Non-pigmented ciliary epithelial cell (primary cell): ENCODE results near the gene OASL.
"Not testable (repeated sequence)": the region's sequence is repeated elsewhere in the genome, so short reads cannot be mapped to it uniquely, and the experiment has no call there.

ENCODE experiments used
- DNase-seq: peaks from one replicate; pipeline ENCODE4 v3.0.0-alpha.2; 2010; ENCODE audit warnings: low read depth

Gene OASL, protein sequence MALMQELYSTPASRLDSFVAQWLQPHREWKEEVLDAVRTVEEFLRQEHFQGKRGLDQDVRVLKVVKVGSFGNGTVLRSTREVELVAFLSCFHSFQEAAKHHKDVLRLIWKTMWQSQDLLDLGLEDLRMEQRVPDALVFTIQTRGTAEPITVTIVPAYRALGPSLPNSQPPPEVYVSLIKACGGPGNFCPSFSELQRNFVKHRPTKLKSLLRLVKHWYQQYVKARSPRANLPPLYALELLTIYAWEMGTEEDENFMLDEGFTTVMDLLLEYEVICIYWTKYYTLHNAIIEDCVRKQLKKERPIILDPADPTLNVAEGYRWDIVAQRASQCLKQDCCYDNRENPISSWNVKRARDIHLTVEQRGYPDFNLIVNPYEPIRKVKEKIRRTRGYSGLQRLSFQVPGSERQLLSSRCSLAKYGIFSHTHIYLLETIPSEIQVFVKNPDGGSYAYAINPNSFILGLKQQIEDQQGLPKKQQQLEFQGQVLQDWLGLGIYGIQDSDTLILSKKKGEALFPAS

DNA sequence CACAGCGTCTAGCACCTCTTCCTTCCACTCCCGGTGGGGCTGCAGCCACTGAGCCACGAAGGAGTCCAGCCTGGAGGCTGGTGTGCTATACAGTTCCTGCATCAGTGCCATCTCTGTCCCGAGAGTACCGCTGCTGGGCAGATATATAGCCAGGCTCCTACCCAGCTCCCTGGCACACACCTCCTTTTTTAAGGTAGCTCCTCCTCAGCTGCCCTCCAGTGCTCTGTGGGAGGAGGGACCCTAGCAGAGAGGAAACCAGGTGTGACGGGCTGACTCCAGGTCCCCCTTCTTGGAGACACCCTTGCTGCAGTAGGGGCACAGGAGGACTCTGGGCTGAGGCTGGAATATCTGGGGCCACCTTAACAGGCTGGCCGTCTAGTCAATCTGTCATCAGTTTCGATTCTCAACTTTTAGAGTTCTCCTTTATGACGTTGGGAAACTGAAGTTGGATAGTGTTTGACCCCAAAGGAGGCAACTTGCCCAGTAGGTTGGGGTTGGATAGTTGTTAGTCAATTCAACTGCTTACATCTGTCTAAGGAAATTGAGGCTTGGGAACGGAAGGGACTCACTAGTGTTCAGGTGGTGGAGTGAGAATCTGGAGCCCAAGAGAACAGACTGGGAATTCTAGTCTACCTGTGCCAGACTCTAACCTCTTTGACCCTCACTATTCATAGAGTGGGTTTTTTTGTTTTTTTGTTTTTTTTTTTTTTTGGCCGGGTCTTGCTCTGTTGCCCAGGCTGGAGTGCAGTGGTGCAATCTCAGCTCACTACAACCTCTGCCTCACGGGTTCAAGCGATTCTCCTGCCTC, at the start of gene OASL:
TSS of gene OASL (minus strand) at position 386 of the 808 bp plus-strand sequence. CDS start at position 111, 275 bp downstream.
- DNase-seq = no peak

- DNase-seq = no peak
Observed at GRCh38 chr12:121088195-121088585, 49.1 kb upstream of the OASL start.

DNA sequence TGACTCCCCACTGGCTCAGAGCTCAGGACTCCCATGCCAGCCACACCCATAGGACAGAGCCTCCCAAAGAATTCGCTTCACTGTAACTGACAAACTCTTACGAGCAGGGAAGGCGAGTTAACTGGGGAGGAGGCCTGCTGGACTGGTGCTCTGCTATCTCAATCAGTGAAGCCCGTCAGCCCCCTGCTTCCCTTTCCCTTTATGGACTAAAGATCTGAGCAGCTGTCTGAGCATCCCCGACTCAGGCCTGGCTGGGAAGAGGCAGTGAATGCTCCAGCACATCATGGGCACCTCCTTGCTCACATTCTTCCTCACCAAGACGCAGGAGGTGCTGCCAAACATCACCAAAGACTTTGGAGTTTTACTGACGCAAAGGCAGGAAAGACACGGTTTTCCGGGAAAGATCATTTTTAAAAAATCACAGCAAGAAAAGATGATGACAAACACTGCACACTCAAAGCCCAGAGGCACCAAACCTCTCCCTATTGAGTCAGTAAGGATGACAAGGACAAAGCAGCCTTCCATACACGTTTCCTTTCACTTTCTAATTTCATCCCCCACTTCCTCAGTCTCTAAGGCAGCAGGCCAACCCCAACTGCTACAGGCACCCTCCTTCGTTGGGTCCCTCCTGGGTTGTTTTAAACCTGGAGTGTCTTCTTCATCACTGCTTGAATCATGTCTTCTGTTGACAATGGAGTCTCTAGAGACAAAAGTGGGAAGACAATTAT, 48.6 kb upstream of the OASL start:
- DNase-seq = no peak

GRCh38 chr12:121086781-121087295, 47.8 kb upstream of the OASL start:
- no peak for DNase-seq

GRCh38 chr12:121085506-121086353, 46.7 kb upstream of the OASL start:
- DNase-seq = no peak

DNA sequence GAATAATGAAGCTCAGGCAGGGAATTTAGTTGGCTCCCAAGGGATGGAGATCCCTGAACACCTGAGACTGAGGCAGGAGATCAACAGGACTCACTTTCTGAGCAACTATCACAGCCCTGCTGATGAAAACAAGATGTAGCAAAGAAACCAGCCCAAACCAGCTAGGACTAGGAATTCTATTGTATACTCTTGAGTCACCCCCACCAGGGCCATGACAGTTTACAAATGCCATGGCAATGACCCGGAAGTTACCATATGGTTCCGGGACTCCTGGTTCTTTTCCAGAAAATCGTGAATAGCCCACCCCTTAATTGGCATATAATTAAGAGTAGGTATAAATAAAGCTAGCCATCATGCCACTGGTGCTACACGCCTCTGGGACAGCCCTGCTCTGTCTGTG, 46.0 kb upstream of the OASL start:
- no peak for DNase-seq

DNA sequence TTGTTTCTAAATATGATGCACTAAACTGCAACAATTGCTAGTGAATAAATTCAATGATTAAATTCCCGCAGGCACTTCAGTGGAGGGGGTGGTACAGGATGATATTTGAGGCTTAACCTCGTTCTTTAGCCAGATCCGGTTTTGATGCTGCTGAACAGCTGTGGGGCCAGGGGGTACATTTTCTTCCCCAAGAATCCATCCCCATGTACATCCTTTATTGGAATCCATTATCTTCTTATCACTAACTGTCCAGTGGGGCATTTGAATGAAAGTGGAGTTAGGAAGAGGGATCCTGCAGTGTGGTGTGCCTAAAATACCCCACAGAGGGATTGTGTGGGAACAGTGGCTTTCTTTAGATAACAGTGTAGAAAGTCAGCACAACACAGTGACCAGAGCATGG, 45.2 kb upstream of the OASL start:
- no peak for DNase-seq

DNA sequence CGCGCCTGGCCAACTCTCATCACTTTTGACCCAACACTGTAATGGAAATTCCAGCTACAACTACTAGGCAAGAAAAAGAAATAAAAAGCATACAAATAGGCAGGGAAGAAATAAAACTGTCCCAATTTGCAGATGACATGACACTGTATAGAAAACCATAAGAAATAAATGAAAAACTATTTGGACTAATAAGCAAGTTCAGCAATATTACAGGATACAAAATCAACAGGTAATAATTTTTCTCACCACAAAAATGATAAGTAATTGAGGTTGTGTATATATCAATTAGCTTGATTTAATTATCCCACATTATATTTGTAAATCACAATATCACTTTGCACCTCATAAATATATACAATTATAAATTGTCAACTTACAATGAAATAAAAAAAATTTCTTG, 41.9 kb upstream of the OASL start:
- no peak for DNase-seq

DNA sequence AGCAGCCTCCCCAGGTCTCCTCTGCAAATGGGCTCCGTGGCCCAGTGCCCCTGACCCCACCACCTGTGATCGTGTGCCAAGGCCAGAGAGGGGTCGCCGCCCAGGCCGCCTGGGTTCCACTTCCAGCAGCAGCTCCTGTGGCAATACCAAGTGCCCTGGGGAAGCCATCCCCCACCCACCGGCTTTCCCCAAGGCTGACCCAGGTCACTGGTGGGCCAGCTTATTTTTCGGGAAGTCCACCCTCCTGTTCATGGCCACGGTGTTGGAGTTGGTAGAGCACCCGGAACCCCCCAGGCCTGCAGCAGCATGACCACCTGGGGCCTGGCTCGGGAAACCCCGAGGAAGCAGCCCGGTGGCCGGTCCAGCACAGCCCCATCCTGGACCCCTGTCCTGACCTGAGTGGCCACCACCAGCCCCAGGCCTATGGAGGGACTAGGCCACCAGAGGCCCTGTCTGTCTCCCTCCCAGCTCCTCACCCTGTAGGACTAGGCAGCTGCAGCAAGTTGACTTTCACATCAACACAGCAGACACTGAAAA, 40.8 kb upstream of the OASL start:
- no peak for DNase-seq

GRCh38 chr12:121077440-121077839, 38.4 kb upstream of the OASL start:
- not testable (repeated sequence) for DNase-seq

DNA sequence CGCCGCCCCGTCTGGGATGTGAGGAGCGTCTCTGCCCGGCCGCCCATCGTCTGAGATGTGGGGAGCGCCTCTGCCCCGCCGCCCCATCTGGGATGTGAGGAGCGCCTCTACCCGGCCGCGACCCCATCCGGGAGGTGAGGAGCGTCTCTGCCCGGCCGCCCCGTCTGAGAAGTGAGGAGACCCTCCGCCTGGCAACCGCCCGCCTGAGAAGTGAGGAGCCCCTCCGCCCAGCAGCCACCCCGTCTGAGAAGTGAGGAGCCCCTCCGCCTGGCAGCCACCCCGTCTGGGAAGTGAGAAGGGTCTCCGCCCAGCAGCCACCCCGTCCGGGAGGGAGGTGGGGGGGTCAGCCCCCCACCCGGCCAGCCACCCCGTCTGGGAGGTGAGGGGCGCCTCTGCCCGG, 36.9 kb upstream of the OASL start:
- DNase-seq = not testable (repeated sequence)

DNA sequence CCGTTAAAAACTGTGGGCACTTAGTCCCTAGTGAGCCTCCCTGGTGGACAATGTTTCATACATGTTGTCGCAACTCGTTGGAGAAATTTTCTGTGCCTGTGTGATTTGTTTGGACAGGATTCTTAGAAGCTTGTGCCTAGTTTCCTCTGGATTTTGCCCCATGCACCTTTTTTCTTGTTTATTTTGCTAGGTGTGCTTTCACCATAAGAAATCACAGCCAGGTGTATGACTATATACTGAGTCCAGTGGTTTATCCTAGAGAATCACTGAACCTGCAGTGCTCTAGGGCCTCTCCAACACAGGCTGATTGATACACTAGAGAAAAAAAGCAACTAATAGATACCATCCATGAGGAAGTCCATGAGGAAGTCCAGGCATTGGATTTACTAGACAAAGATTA, 33.1 kb upstream of the OASL start:
- DNase-seq = no peak

DNA sequence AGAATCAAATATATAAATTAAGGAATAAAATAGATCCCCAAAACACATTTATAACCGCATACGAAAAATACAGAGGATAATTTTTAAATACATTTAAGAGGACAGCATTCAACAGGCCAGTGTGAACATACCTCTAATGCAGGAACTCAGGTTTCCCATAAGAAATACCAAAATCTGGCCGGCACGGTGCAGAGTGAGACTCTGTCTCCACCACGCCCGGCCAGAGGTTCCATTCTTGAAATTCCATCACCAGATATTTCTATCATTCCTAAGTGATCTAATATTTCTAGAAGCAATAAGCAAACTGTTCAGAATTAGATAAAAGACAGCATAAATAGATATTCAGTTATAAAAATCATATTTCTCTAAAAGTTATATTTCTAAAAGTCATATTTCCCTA, 30.2 kb upstream of the OASL start:
- DNase-seq = no peak

GRCh38 chr12:121065345-121065744, 26.3 kb upstream of the OASL start:
- no peak for DNase-seq

- not testable (repeated sequence) for DNase-seq
Observed at GRCh38 chr12:121064586-121064985, 25.5 kb upstream of the OASL start.

GRCh38 chr12:121064116-121064515, 25.1 kb upstream of the OASL start:
- DNase-seq = no peak

DNA sequence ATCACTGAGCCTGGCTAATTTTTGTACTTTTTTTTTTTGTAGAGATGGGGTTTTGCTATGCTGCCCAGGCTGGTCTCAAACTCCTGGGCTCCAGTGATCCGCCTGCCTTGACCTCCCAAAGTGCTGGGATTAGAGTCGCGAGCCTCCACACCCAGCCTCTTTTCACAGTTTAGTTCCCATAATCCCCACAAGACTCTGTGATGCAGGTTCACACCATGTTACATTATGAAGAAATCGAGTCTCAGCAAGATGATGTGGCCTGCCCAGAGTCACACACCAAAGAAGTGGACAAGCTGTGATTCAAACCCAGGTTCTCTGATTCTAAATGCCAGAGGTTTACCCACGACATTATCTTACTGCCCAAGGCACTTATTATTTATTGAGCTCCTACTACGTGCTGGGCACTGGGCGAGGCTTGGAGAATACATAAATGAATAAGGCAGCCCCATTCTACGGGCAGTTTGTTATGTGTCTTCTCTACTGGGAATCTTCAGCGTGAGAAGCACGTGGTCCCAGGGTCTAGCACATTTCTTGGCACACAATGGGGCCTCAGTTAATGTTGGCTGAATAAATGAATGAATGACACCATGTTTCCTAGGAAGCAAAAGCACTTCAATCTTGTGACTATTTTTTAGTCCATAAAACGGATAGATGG, 23.5 kb upstream of the OASL start:
- DNase-seq = no peak

DNA sequence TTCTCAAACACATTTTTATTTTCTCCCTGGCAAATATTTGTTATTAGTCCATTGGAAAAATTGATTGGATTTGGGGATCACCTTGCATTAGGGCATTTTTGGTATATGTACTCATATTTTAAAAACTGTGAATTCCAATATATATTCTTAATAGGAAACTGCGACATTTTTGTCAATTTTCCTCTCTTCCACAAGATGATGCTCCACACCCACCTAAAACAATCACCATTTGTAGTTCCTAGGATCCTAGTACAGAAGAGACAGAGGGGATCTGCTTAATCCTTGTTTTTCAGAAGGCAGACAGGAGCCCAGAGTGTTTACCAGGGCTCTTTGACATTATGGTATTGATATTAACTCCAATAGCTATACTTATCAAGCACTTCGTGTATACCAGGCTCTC, 22.8 kb upstream of the OASL start:
- DNase-seq = no peak

DNA sequence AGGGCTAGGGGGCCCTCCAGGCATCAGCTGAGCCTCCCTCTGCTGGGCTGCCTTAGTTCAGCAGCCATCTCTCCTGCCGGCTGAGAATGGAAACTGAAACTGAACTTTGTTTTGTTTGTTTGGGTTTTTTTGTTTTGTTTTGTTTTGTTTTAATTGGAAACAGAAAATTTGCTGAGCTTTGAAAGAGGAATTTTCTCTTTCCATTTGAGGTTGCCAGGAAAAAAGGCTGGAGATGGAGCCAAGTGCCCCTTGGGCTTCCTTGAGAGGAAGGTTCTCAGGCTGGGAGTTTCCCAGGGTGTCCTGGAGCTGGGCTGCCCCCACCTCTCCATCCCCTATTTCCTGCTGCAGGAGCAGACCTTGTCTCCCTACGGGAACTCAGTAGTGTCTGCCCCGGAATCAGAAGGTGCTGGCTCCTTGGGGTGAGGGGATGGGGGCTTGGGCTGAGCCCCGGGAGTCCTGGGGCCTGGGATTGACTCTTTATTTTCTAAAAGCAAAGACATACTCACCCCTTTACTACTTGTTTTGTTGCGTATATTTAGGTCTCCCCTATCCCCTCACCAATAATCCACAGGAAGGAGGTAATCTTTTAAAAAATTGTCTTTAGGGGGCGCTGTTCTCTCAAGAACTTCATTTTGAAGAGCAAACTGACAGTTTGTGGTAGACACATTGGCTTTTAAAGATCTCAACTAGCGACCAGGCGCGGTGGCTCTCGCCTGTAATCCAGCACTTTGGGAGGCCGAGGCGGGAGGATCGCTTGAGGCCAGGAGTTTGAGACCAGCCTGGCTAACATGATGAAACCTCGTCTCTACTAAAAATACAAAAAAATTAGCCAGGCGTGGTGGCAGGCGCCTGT, 21.3 kb upstream of the OASL start:
- DNase-seq = no peak
